IMR-90 (cell line): ENCODE results near the gene ADAM12. TPM values are rescaled to one million over a fixed set of nuclear protein-coding genes. Genes with fewer than 3 reads are reported as not detected.

Experiments
- ATAC-seq: fragments of 200-7000 bp; cut with Tn5 transposase; 2 replicates; pipeline ENCODE4 v1.9.1; 2020; ENCODE audit warnings: low read depth, mild to moderate bottlenecking, moderate library complexity
- BruUV-seq: library from RNA; stranded (reverse); fragments of 400-500 nt; replicated peaks from 2 replicates; lab custom pipeline; 2021; lab: Mats Ljungman, UMichigan
- CTCF ChIA-PET: fragments of 300-600 bp; formaldehyde crosslinking; extraction: SDS; loops from one replicate; lab custom pipeline; 2021; ENCODE audit warnings: antibody characterized with exemption; lab: Yijun Ruan, JAX
- POLR2A ChIA-PET: fragments of 300-600 bp; sonication (Branson Sonifier 250); formaldehyde crosslinking; loops from one replicate; lab custom pipeline; 2022; ENCODE audit warnings: antibody characterized with exemption; ENCODE audit not compliant: unreplicated experiment; lab: Charles Lee
- DNase-seq: peaks from one replicate; pipeline ENCODE4 v3.0.0; 2013
- H2AFZ ChIP-seq: replicated peaks from 2 replicates; pipeline ENCODE3; 2013; ENCODE audit warnings: low read length, mild to moderate bottlenecking; ENCODE audit not compliant: poor library complexity
- H2AK5ac ChIP-seq: 2 replicates; pipeline ENCODE4 v1.6.1; 2013; ENCODE audit warnings: low read depth, low read length, inconsistent platforms
- H2AK9ac ChIP-seq: replicated peaks from 2 replicates; pipeline ENCODE3; 2013; ENCODE audit warnings: mild to moderate bottlenecking, low read depth, low read length, moderate library complexity; ENCODE audit not compliant: poor library complexity
- H2BK120ac ChIP-seq: 2 replicates; pipeline ENCODE4 v1.6.1; 2013; ENCODE audit warnings: low read depth, low read length, inconsistent platforms
- H2BK15ac ChIP-seq: 3 replicates; pipeline ENCODE4 v1.6.1; 2013; ENCODE audit warnings: low read depth, low read length, inconsistent platforms
- H2BK20ac ChIP-seq: 2 replicates; pipeline ENCODE4 v1.6.1; 2013; ENCODE audit warnings: low read depth, mild to moderate bottlenecking, inconsistent platforms, low read length, moderate library complexity
- H2BK5ac ChIP-seq: 2 replicates; pipeline ENCODE4 v1.6.1; 2013; ENCODE audit warnings: mild to moderate bottlenecking, low read depth, low read length, inconsistent platforms; ENCODE audit not compliant: poor library complexity, severe bottlenecking
- H3K14ac ChIP-seq: replicated peaks from 2 replicates; pipeline ENCODE4 v1.6.1; 2013; ENCODE audit warnings: low read depth, low read length, inconsistent platforms
- H3K18ac ChIP-seq: 2 replicates; pipeline ENCODE4 v1.6.1; 2013; ENCODE audit warnings: low read depth, low read length, control low read depth
- H3K23ac ChIP-seq: 2 replicates; pipeline ENCODE4 v1.6.1; 2013; ENCODE audit warnings: low read depth, low read length, inconsistent platforms
- H3K27ac ChIP-seq: 2 replicates; pipeline ENCODE4 v1.5.1; 2013; ENCODE audit warnings: mild to moderate bottlenecking, control low read depth, low read length; ENCODE audit not compliant: insufficient read depth
- H3K27me3 ChIP-seq: 2 replicates; pipeline ENCODE4 v1.6.1; 2013; ENCODE audit warnings: low read length; ENCODE audit not compliant: control insufficient read depth, insufficient read depth
- H3K36me3 ChIP-seq: 2 replicates; pipeline ENCODE4 v1.6.1; 2013; ENCODE audit warnings: low read length, mixed read lengths; ENCODE audit not compliant: control insufficient read depth, insufficient read depth
- H3K4ac ChIP-seq: 2 replicates; pipeline ENCODE4 v1.6.1; 2013; ENCODE audit warnings: low read depth, low read length, inconsistent platforms
- H3K4me1 ChIP-seq: 2 replicates; pipeline ENCODE4 v1.6.1; 2013; ENCODE audit warnings: low read length, mixed read lengths; ENCODE audit not compliant: control insufficient read depth, insufficient read depth
- H3K4me2 ChIP-seq: 2 replicates; pipeline ENCODE4 v1.6.1; 2013; ENCODE audit warnings: low read depth, mild to moderate bottlenecking, control low read depth, low read length, moderate library complexity
- H3K4me3 ChIP-seq: 2 replicates; pipeline ENCODE4 v1.5.1; 2013; ENCODE audit warnings: low read depth, mild to moderate bottlenecking, control low read depth, low read length, moderate library complexity; ENCODE audit not compliant: insufficient read depth
- H3K56ac ChIP-seq: 2 replicates; pipeline ENCODE4 v1.6.1; 2013; ENCODE audit warnings: low read length, inconsistent platforms; ENCODE audit not compliant: insufficient read depth; ENCODE audit errors: extremely low read depth
- H3K79me1 ChIP-seq, 2 experiments: 2 replicates each; pipeline ENCODE4 v1.6.1; 2013; ENCODE audit warnings: low read length in 2 of 2, inconsistent platforms in 1 of 2, low read depth in 1 of 2
- H3K9ac ChIP-seq: 2 replicates; pipeline ENCODE4 v1.6.1; 2013; ENCODE audit warnings: low read depth, low read length, control low read depth
- H3K9me1 ChIP-seq: 2 replicates; pipeline ENCODE4 v1.6.1; 2013; ENCODE audit warnings: low read length, inconsistent platforms; ENCODE audit not compliant: insufficient read depth
- H3K9me3 ChIP-seq: 2 replicates; pipeline ENCODE4 v1.6.1; 2013; ENCODE audit warnings: low read length; ENCODE audit not compliant: control insufficient read depth, insufficient read depth
- H4K20me1 ChIP-seq: 2 replicates; pipeline ENCODE4 v1.6.1; 2013; ENCODE audit warnings: low read length, inconsistent platforms; ENCODE audit not compliant: insufficient read depth
- H4K5ac ChIP-seq: 2 replicates; pipeline ENCODE4 v1.6.1; 2013; ENCODE audit warnings: mild to moderate bottlenecking, low read depth, low read length, control low read depth
- H4K8ac ChIP-seq, 2 experiments: 2 replicates each; pipeline ENCODE4 v1.6.1; 2013; ENCODE audit warnings: low read depth in 2 of 2, low read length in 2 of 2, control low read depth in 1 of 2, inconsistent platforms in 1 of 2
- H4K91ac ChIP-seq: 2 replicates; pipeline ENCODE4 v1.6.1; 2013; ENCODE audit warnings: low read depth, low read length, inconsistent platforms; ENCODE audit not compliant: insufficient read depth
- FOS ChIP-seq: fragments of 150-350 bp; IDR thresholded peaks from 2 replicates; pipeline ENCODE4 v1.6.1; 2016; ENCODE audit warnings: low read depth, low read length
- MAFK ChIP-seq: IDR thresholded peaks from 2 replicates; pipeline ENCODE4 v1.6.1; 2012; ENCODE audit warnings: low read depth, low read length, improper control_type of control experiment
- RCOR1 ChIP-seq: IDR thresholded peaks from 2 replicates; pipeline ENCODE4 v1.6.1; 2012; ENCODE audit warnings: mild to moderate bottlenecking, low read length, improper control_type of control experiment; ENCODE audit not compliant: insufficient replicate concordance
- RFX5 ChIP-seq: IDR thresholded peaks from 2 replicates; pipeline ENCODE4 v1.8.0; 2012; ENCODE audit warnings: low read depth, mild to moderate bottlenecking, low read length, moderate library complexity
- SMC3 ChIP-seq: fragments of 150-350 bp; IDR thresholded peaks from 2 replicates; pipeline ENCODE4 v1.6.1; 2016; ENCODE audit warnings: low read depth, mild to moderate bottlenecking, antibody characterized with exemption, low read length, moderate library complexity
- WGBS, 2 experiments: methylation state at CpG; one replicate each; pipeline versions ENCODE4 v1.1.5 to v1.1.7; 2013; ENCODE audit warnings: missing lambda C conversion rate in 2 of 2; ENCODE audit not compliant: insufficient read length in 1 of 2; ENCODE audit errors: extremely low coverage in 2 of 2; 5-methylcytosine and 5-hydroxymethylcytosine counted together
- dilution Hi-C: fragments of 300-500 bp; cut with HindIII; formaldehyde crosslinking; loops from one replicate; pipeline ENCODE4 v1.14.3; 2018; ENCODE audit warnings: low sequenced_read_pairs; ENCODE audit not compliant: unreplicated experiment
- in situ Hi-C: fragments of 300-500 bp; cut with MboI; formaldehyde crosslinking; loops from 3 replicates; pipeline ENCODE4 v1.14.3; 2019; ENCODE audit warnings: low sequenced_read_pairs, inconsistent platforms, mixed read lengths
- intact Hi-C: fragments of 100-400 bp; cut with micrococcal nuclease; formaldehyde crosslinking; loops from 2 replicates; pipeline ENCODE4 v1.10.0; 2022
- polyA plus RNA-seq, 3 experiments: library from polyadenylated mRNA; depleted of rRNA; stranded (reverse); fragments of >200 nt; gene quantifications; 2 replicates each; pipeline ENCODE4 v1.2.3, GENCODE V29; 2012; ENCODE audit warnings: low replicate concordance in 1 of 3
- total RNA-seq: library from RNA; depleted of rRNA; stranded (reverse); fragments of >200 nt; gene quantifications from 2 replicates; pipeline ENCODE4 v1.2.3, GENCODE V29; 2012
- TF ChIP-seq, protein P1 (sequence below): fragments of 150-350 bp; IDR thresholded peaks from 2 replicates; pipeline ENCODE4 v1.6.1; 2017; ENCODE audit warnings: mild to moderate bottlenecking, antibody characterized with exemption, low read length, low read depth

ADAM12 gene
- total and polyA plus RNA-seq, 2 of the 4 experiments (the other 2 are of a cell fraction) = 9.6 to 10.2 TPM

DNA sequence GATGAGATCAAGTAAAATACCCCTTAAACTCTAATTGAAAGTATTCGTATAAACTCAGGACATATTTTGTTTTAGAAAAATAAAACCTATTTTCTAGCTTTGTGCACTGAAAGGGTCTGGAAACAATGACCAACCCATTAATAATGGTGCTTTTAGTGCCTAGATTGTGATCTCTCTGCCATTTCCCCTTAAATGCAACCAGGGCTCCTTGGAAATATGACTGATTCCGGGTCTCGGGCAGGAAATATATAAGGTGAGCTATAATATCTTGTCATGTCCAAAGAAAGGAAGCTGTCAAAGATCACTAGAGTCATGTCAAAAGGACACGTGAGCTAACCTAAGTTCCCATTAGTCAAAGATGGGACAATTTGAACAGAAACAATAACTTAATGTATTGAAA lies 12.4 kb upstream of the ADAM12 start:
- H4K8ac ChIP-seq = no peak overlapping the region
- no peak overlapping the region for H3K4me2 ChIP-seq
- no peak overlapping the region for H2AK9ac ChIP-seq
- H3K18ac ChIP-seq = no peak overlapping the region
- no peaks in the 10 kb centered on the region for H3K36me3 ChIP-seq
- WGBS, 2 experiments = no CpG with 5 or more reads among the region's 4 CpGs
- no peak overlapping the region for H2BK5ac ChIP-seq
- peaks cover 7% of the 10 kb centered on the region for H3K4me1 ChIP-seq
- no peak overlapping the region for H3K56ac ChIP-seq
- no peak overlapping the region for H2BK120ac ChIP-seq
- no peak overlapping the region for H4K5ac ChIP-seq
- no TSS peak for BruUV-seq
- H3K4me3 ChIP-seq = no peak overlapping the region
- no peak overlapping the region for H4K91ac ChIP-seq
- no peak overlapping the region for H3K9ac ChIP-seq
- no peak overlapping the region for H2AK5ac ChIP-seq
- ATAC-seq = no peak
- peaks cover 5% of the 10 kb centered on the region; the same call in 1 of the 2 replicates for H3K9me1 ChIP-seq
- POLR2A ChIA-PET = no interaction called here
- H3K27ac ChIP-seq = no peak overlapping the region
- no peaks in the 10 kb centered on the region for H3K79me1 ChIP-seq
- no peak overlapping the region for H3K23ac ChIP-seq
- no peak overlapping the region for H3K14ac ChIP-seq
- no peaks in the 10 kb centered on the region for H3K27me3 ChIP-seq
- CTCF ChIA-PET = no interaction called here
- no peak for DNase-seq
- dilution Hi-C loops = no loop called here
- H2BK15ac ChIP-seq = no peak overlapping the region
- H3K9me3 ChIP-seq = no peaks in the 10 kb centered on the region
- no peak overlapping the region for H2AFZ ChIP-seq
- no peak overlapping the region for H2BK20ac ChIP-seq
- intact Hi-C loops = no loop called here
- H4K20me1 ChIP-seq = no peaks in the 10 kb centered on the region; the same call in 1 of the 2 replicates
- TF ChIP-seq, protein P1, sequence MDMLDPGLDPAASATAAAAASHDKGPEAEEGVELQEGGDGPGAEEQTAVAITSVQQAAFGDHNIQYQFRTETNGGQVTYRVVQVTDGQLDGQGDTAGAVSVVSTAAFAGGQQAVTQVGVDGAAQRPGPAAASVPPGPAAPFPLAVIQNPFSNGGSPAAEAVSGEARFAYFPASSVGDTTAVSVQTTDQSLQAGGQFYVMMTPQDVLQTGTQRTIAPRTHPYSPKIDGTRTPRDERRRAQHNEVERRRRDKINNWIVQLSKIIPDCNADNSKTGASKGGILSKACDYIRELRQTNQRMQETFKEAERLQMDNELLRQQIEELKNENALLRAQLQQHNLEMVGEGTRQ = no peak
- TF ChIP-seq FOS (no peak), SMC3 (no peak), RFX5 (no peak), RCOR1 (no peak), MAFK (no peak)
- no peak overlapping the region for H3K4ac ChIP-seq
- in situ Hi-C loops = no loop called here
